Loucy (cell line): ENCODE data around the gene JARID2.

Experiments
- H2AFZ ChIP-seq: fragments of 200-600 bp; sonication (generic); 2 replicates; pipeline ENCODE4 v1.6.0; 2016; ENCODE audit warnings: antibody characterized with exemption, mild to moderate bottlenecking, low read length, moderate library complexity
- H3F3A ChIP-seq: fragments of 200-600 bp; 2 replicates; pipeline ENCODE4 v1.6.0; 2016; ENCODE audit warnings: antibody characterized with exemption, low read depth, mild to moderate bottlenecking
- H3K27me3 ChIP-seq: fragments of 200-600 bp; sonication (generic); 2 replicates; pipeline ENCODE4 v1.6.1; 2014; ENCODE audit warnings: low read length, mild to moderate bottlenecking; ENCODE audit not compliant: insufficient read depth, poor library complexity, severe bottlenecking
- H3K36me3 ChIP-seq: fragments of 200-600 bp; sonication (generic); 2 replicates; pipeline ENCODE4 v1.6.1; 2016; ENCODE audit warnings: low read length; ENCODE audit not compliant: insufficient read depth
- H3K4me1 ChIP-seq: fragments of 200-600 bp; sonication (generic); 2 replicates; pipeline ENCODE4 v1.5.1; 2014; ENCODE audit warnings: low read length, mild to moderate bottlenecking; ENCODE audit not compliant: insufficient read depth, poor library complexity, severe bottlenecking
- H3K4me2 ChIP-seq: fragments of 200-600 bp; sonication (generic); 2 replicates; pipeline ENCODE4 v1.6.0; 2014; ENCODE audit warnings: antibody characterized with exemption, low read length, low read depth, mild to moderate bottlenecking; ENCODE audit not compliant: poor library complexity, severe bottlenecking
- H3K4me3 ChIP-seq: fragments of 200-600 bp; sonication (generic); 2 replicates; pipeline ENCODE4 v1.5.1; 2014; ENCODE audit warnings: low read length, mild to moderate bottlenecking, mixed read lengths; ENCODE audit not compliant: poor library complexity, severe bottlenecking
- H3K79me2 ChIP-seq: fragments of 200-600 bp; sonication (generic); 2 replicates; pipeline ENCODE4 v1.6.1; 2014; ENCODE audit warnings: low read length; ENCODE audit not compliant: insufficient read depth
- H3K9ac ChIP-seq: fragments of 200-600 bp; sonication (generic); 2 replicates; pipeline ENCODE4 v1.6.0; 2014; ENCODE audit warnings: mild to moderate bottlenecking, low read depth, low read length, moderate library complexity; ENCODE audit not compliant: poor library complexity, severe bottlenecking
- H3K9me2 ChIP-seq: fragments of 200-600 bp; sonication (generic); replicated peaks from 2 replicates; pipeline ENCODE4 v1.6.1; 2016; ENCODE audit warnings: low read depth, low read length, mixed read lengths
- H3K9me3 ChIP-seq: fragments of 200-600 bp; sonication (generic); 2 replicates; pipeline ENCODE4 v1.6.1; 2014; ENCODE audit warnings: mild to moderate bottlenecking, antibody characterized with exemption, low read length, low read depth; ENCODE audit not compliant: insufficient read depth
- H4K20me1 ChIP-seq: fragments of 200-600 bp; sonication (generic); 2 replicates; pipeline ENCODE4 v1.6.0; 2014; ENCODE audit warnings: antibody characterized with exemption, low read length, mild to moderate bottlenecking; ENCODE audit not compliant: insufficient read depth, poor library complexity, severe bottlenecking
- CTCF ChIP-seq: fragments of 200-600 bp; sonication (generic); conservative IDR thresholded peaks from 2 replicates; pipeline ENCODE4 v1.5.1; 2014; ENCODE audit warnings: mild to moderate bottlenecking, antibody characterized with exemption, low read length
- EZH2phosphoT487 ChIP-seq: fragments of 200-600 bp; IDR thresholded peaks from 2 replicates; pipeline ENCODE4 v1.6.1; 2018; ENCODE audit warnings: antibody characterized with exemption, mild to moderate bottlenecking, moderate library complexity, borderline replicate concordance

Gene JARID2

DNA sequence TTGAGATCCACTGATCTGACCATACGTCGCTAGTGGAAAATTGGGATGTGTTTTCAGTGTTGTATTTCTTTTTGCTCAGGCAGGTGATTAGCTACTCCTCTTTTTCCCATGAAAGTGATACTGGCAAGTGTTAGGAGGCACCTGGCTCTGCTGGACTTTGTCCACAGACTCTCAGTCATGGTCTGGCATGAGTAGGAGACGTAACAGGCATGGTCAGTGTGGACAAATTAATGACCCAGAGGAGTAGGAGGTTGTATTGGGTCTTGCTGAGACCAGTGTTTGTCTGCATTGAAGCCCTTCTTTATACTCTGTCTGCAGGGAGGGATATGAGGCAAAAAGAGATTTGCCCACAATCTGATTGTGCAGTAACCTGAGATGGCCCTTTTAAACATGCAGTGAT lies 238.3 kb downstream of the JARID2 start:
- no peak overlapping the region for H3K9ac ChIP-seq
- TF ChIP-seq EZH2phosphoT487 (no peak), CTCF (no peak)
- H3K27me3 ChIP-seq, result no peaks in the 10 kb centered on the region
- peaks cover 82% of the 10 kb centered on the region for H3K36me3 ChIP-seq
- no peak overlapping the region for H3K4me2 ChIP-seq
- H3K79me2 ChIP-seq, result peaks cover 97% of the 10 kb centered on the region
- H2AFZ ChIP-seq, result no peak overlapping the region
- H4K20me1 ChIP-seq, result peaks cover 89% of the 10 kb centered on the region
- H3K9me2 ChIP-seq, result no peaks in the 10 kb centered on the region
- no peaks in the 10 kb centered on the region for H3K9me3 ChIP-seq
- H3F3A ChIP-seq, result no peaks in the 10 kb centered on the region
- peaks cover 30% of the 10 kb centered on the region for H3K4me1 ChIP-seq
- H3K4me3 ChIP-seq, result no peak overlapping the region

DNA sequence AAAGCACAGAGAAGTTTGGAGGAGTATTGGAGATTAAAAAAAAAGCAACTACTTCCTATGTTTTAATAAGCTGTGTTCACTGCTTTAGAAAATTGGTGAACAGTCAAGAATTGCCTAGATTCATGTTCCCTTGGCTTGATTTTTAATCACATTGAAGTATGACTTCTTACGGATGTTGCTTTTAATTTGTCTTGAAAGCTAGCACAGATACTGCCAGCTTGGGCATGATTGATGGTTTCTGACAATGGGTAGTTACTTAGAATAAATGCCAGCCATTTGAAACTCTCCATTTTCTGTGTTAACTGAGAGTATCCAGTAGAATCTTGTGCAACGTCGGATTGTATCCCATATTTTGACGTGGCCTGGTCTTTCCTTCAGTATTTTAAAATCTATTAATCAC lies 239.0 kb downstream of the JARID2 start:
- Histone ChIP-seq H3K27me3 (no peaks in the 10 kb centered on the region), H4K20me1 (peaks cover 84% of the 10 kb centered on the region), H2AFZ (no peak overlapping the region), H3K4me1 (peaks cover 34% of the 10 kb centered on the region), H3K9me3 (no peaks in the 10 kb centered on the region), H3K36me3 (peaks cover 82% of the 10 kb centered on the region; the same call in 1 of the 2 replicates), H3K9ac (no peak overlapping the region), H3K4me2 (no peak overlapping the region), H3K4me3 (no peak overlapping the region), H3F3A (0 out of 2 replicates have a peak, but pooled peaks cover 2% of the 10 kb centered on the region), H3K9me2 (no peaks in the 10 kb centered on the region), H3K79me2 (peaks cover 97% of the 10 kb centered on the region)
- no peak for TF ChIP-seq EZH2phosphoT487
- no peak for TF ChIP-seq CTCF

DNA sequence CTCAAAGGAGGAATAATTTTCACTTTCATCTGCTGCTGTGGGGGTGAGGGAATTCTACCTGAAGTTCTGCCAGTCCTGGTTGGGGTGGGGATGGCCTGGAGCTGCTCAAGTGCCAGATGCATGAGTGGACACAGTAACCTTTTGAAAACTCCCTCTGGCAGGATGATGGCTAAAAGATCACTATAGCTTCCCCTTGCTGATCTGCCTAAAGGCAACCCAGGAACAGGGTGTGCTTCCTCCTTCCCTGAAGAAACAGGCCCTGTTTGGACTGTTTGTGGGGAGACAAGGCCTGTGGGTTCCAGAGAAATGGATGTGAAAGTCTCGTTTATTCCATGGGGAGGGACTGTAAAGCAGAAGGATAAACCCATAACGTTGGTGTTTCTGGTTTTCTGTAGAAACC lies 240.1 kb downstream of the JARID2 start:
- peaks cover 33% of the 10 kb centered on the region for H3K4me1 ChIP-seq
- peaks cover 82% of the 10 kb centered on the region; the same call in 1 of the 2 replicates for H3K36me3 ChIP-seq
- H3K79me2 ChIP-seq, result peaks cover 97% of the 10 kb centered on the region
- no peaks in the 10 kb centered on the region for H3K27me3 ChIP-seq
- H3K9me2 ChIP-seq, result no peaks in the 10 kb centered on the region
- H4K20me1 ChIP-seq, result peaks cover 84% of the 10 kb centered on the region
- no peak overlapping the region for H3K4me3 ChIP-seq
- no peak overlapping the region for H3K4me2 ChIP-seq
- H3F3A ChIP-seq, result peaks cover 10% of the 10 kb centered on the region; the same call in 1 of the 2 replicates
- H2AFZ ChIP-seq, result no peak overlapping the region
- H3K9ac ChIP-seq, result no peak overlapping the region
- TF ChIP-seq EZH2phosphoT487 (no peak), CTCF (no peak)
- no peaks in the 10 kb centered on the region for H3K9me3 ChIP-seq
